ENCODE measurements around the gene BASP1.
"Not testable (repeated sequence)": the region's sequence is repeated elsewhere in the genome, so short reads cannot be mapped to it uniquely, and the experiment has no call there.

BASP1 gene

DNA sequence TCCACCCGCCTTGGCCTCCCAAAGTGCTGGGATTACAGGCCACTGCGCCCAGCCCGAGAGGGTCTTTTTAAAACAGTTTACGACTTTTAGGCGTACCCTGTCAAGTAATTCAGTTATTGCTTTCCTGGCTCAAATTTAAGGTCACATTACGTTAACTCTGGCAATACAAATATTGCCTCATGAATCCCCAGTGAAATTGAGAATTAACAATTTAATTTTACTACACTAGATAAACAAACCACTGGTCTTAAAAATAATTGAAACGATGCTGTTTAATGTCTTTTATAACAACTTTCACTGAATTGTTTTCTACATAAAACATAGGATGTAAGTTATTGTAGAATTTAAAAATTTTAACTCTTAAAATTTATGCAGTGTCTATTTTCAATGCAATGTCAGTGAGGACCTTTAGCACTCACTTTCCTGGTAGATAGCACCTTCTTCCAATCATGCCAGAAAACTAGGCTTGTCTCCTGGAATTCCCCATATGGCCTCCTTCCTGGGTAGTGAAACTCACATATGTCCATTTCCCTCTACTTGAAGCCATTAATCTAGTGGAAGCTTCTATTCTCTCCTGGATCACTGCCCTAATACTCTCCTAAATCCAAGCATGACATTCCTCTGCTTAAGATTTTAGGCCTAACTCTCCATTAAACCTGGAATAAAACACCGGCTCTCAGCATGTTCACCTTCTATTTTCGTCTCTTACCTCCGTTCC lies 13.5 kb downstream of the BASP1 start:
- Histone ChIP-seq H3K27me3 (ENCODE audit: control insufficient read depth, insufficient read depth, low read length) (no peaks in the 10 kb centered on the region), H3K4me1 (ENCODE audit: control insufficient read depth, insufficient read depth, low read length) (no peaks in the 10 kb centered on the region), H3K4me3 (ENCODE audit: low read length) (no peak overlapping the region), H3K36me3 (ENCODE audit: control insufficient read depth, insufficient read depth, low read length) (no peaks in the 10 kb centered on the region), H3K27ac (ENCODE audit: low read depth, low read length) (no peak overlapping the region), H3K9ac (ENCODE audit: low read length) (no peak overlapping the region)

DNA sequence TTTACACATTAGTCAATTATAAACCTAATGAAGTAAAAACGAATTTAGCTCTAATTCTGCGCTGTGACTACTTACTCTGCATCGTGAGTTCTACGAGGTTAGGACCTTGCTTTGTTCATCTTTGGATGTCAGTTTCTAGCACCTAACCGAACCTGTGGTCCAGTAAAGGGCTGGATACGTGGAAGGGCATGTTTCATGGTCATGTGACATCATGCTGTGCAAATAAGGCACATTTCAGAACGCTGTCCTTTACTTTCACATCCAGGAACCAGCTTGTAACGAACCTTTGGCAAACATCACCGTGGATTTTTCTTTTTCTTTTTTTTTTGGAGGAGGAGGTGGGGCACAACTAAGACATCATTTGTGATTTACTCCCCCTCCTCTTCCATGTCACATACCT lies 15.0 kb downstream of the BASP1 start:
- H3K36me3 ChIP-seq (ENCODE audit: control insufficient read depth, insufficient read depth, low read length): no peaks in the 10 kb centered on the region
- H3K9ac ChIP-seq (ENCODE audit: low read length): no peak overlapping the region

DNA sequence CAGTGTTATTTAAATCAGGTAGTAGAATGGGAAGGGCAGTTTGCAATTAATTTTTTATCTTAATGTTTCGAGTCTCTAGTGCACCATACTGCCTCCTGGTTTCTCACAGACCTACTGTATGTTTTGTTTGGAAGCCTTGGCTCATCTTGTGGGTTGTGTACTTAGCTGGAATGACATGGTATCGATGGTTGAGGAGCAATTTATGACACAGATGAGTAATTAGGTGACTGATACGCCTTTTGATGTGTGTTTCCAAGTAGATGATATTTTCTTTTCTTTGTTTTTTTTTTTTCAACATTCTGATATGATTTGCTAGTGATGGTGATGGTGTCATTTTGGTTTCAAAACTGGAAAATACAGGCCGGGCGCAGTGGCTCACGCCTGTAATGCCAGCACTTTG lies 16.1 kb downstream of the BASP1 start:
- Histone ChIP-seq H3K9ac (ENCODE audit: low read length) (no peak overlapping the region), H3K27ac (ENCODE audit: low read depth, low read length) (no peak overlapping the region), H3K27me3 (ENCODE audit: control insufficient read depth, insufficient read depth, low read length) (no peaks in the 10 kb centered on the region), H3K4me3 (ENCODE audit: low read length) (no peak overlapping the region), H3K36me3 (ENCODE audit: control insufficient read depth, insufficient read depth, low read length) (no peaks in the 10 kb centered on the region), H3K4me1 (ENCODE audit: control insufficient read depth, insufficient read depth, low read length) (no peaks in the 10 kb centered on the region)

More for the DNA sequence above, 15.0 kb downstream of the BASP1 start:
- H3K4me3 ChIP-seq (ENCODE audit: low read length): no peak overlapping the region
- H3K27me3 ChIP-seq (ENCODE audit: control insufficient read depth, insufficient read depth, low read length): no peaks in the 10 kb centered on the region
- no peak overlapping the region for H3K27ac ChIP-seq (ENCODE audit: low read depth, low read length)
- H3K4me1 ChIP-seq (ENCODE audit: control insufficient read depth, insufficient read depth, low read length): no peaks in the 10 kb centered on the region

DNA sequence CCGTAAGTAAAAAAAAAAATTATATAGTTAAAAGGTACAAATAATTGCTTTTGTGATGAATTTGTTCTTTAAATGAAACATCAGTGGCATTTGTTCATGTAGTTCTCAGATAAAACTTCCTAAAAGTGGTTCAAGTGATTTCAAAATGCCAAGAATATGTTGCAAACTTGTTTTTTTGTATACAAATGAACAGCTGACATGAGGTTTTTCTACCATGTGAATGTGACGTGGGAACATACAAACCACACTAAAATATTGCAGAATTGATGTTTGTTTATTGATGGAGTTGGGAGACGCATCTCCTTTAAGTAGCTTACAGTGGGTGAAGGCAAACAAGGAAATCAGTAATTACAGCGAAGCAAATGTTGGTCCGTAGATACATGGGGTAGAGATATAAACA lies 16.9 kb downstream of the BASP1 start:
- Histone ChIP-seq H3K4me1 (ENCODE audit: control insufficient read depth, insufficient read depth, low read length) (no peaks in the 10 kb centered on the region), H3K27ac (ENCODE audit: low read depth, low read length) (no peak overlapping the region), H3K27me3 (ENCODE audit: control insufficient read depth, insufficient read depth, low read length) (no peaks in the 10 kb centered on the region), H3K36me3 (ENCODE audit: control insufficient read depth, insufficient read depth, low read length) (no peaks in the 10 kb centered on the region), H3K4me3 (ENCODE audit: low read length) (no peak overlapping the region), H3K9ac (ENCODE audit: low read length) (no peak overlapping the region)

- no peak overlapping the region for H3K27ac ChIP-seq (ENCODE audit: low read depth, low read length)
- H3K4me3 ChIP-seq (ENCODE audit: low read length): no peak overlapping the region
- no peaks in the 10 kb centered on the region for H3K4me1 ChIP-seq (ENCODE audit: control insufficient read depth, insufficient read depth, low read length)
These were observed 18.4 kb downstream of the BASP1 start for GRCh38 chr5:17235731-17236330.

DNA sequence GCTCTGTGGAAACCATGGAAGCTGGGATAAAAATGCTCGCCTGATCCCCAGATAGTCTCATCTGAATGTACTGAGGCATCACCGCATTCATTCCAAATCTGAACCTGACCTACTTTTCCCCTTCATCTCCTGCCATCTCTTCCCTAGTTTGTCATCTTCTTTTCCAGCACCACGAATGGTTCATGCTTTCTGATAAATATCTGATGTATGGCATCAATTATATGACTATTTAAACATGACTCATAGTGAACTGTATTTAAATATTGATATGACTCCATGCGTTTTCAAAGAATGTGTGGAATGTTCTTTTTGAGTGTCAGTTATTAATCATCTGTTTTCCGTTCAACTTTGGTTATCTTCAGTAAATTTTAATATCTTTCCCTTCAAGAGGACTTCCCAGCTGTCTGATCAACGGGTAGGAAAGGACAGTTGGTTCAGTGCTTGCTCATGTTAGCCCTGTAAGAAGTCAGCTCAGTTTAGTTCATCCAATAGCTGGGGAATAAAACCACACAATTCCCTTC lies 21.1 kb downstream of the BASP1 start:
- no peak overlapping the region for H3K27ac ChIP-seq (ENCODE audit: low read depth, low read length)
- no peak overlapping the region for H3K9ac ChIP-seq (ENCODE audit: low read length)
- H3K4me3 ChIP-seq (ENCODE audit: low read length): no peak overlapping the region
- H3K36me3 ChIP-seq (ENCODE audit: control insufficient read depth, insufficient read depth, low read length): no peaks in the 10 kb centered on the region
- H3K4me1 ChIP-seq (ENCODE audit: control insufficient read depth, insufficient read depth, low read length): no peaks in the 10 kb centered on the region
- H3K27me3 ChIP-seq (ENCODE audit: control insufficient read depth, insufficient read depth, low read length): no peaks in the 10 kb centered on the region

More at GRCh38 chr5:17235731-17236330, 18.4 kb downstream of the BASP1 start:
- H3K36me3 ChIP-seq (ENCODE audit: control insufficient read depth, insufficient read depth, low read length): no peaks in the 10 kb centered on the region
- no peaks in the 10 kb centered on the region for H3K27me3 ChIP-seq (ENCODE audit: control insufficient read depth, insufficient read depth, low read length)
- H3K9ac ChIP-seq (ENCODE audit: low read length): no peak overlapping the region

GRCh38 chr5:17239953-17240352 lies 22.5 kb downstream of the BASP1 start:
- Histone ChIP-seq H3K9ac (ENCODE audit: low read length) (no peak overlapping the region), H3K36me3 (ENCODE audit: control insufficient read depth, insufficient read depth, low read length) (no peaks in the 10 kb centered on the region), H3K4me3 (ENCODE audit: low read length) (no peak overlapping the region), H3K27me3 (ENCODE audit: control insufficient read depth, insufficient read depth, low read length) (no peaks in the 10 kb centered on the region), H3K27ac (ENCODE audit: low read depth, low read length) (no peak overlapping the region), H3K4me1 (ENCODE audit: control insufficient read depth, insufficient read depth, low read length) (no peaks in the 10 kb centered on the region)

GRCh38 chr5:17240487-17240886 lies 23.1 kb downstream of the BASP1 start:
- no peaks in the 10 kb centered on the region for H3K27me3 ChIP-seq (ENCODE audit: control insufficient read depth, insufficient read depth, low read length)
- no peak overlapping the region for H3K27ac ChIP-seq (ENCODE audit: low read depth, low read length)
- no peak overlapping the region for H3K9ac ChIP-seq (ENCODE audit: low read length)
- no peaks in the 10 kb centered on the region for H3K36me3 ChIP-seq (ENCODE audit: control insufficient read depth, insufficient read depth, low read length)
- H3K4me1 ChIP-seq (ENCODE audit: control insufficient read depth, insufficient read depth, low read length): no peaks in the 10 kb centered on the region
- no peak overlapping the region for H3K4me3 ChIP-seq (ENCODE audit: low read length)

GRCh38 chr5:17241635-17242034 lies 24.2 kb downstream of the BASP1 start:
- Histone ChIP-seq H3K27me3 (ENCODE audit: control insufficient read depth, insufficient read depth, low read length) (no peaks in the 10 kb centered on the region), H3K9ac (ENCODE audit: low read length) (no peak overlapping the region), H3K36me3 (ENCODE audit: control insufficient read depth, insufficient read depth, low read length) (no peaks in the 10 kb centered on the region), H3K4me3 (ENCODE audit: low read length) (no peak overlapping the region), H3K27ac (ENCODE audit: low read depth, low read length) (no peak overlapping the region), H3K4me1 (ENCODE audit: control insufficient read depth, insufficient read depth, low read length) (no peaks in the 10 kb centered on the region)

- H3K27me3 ChIP-seq (ENCODE audit: control insufficient read depth, insufficient read depth, low read length): no peaks in the 10 kb centered on the region
- H3K9ac ChIP-seq (ENCODE audit: low read length): no peak overlapping the region
- no peak overlapping the region for H3K4me3 ChIP-seq (ENCODE audit: low read length)
- H3K27ac ChIP-seq (ENCODE audit: low read depth, low read length): no peak overlapping the region
- no peaks in the 10 kb centered on the region for H3K4me1 ChIP-seq (ENCODE audit: control insufficient read depth, insufficient read depth, low read length)
- no peaks in the 10 kb centered on the region for H3K36me3 ChIP-seq (ENCODE audit: control insufficient read depth, insufficient read depth, low read length)
These were observed 26.0 kb downstream of the BASP1 start for GRCh38 chr5:17243287-17244063.

- Histone ChIP-seq H3K4me3 (ENCODE audit: low read length) (no peak overlapping the region), H3K36me3 (ENCODE audit: control insufficient read depth, insufficient read depth, low read length) (no peaks in the 10 kb centered on the region), H3K27me3 (ENCODE audit: control insufficient read depth, insufficient read depth, low read length) (no peaks in the 10 kb centered on the region), H3K4me1 (ENCODE audit: control insufficient read depth, insufficient read depth, low read length) (no peaks in the 10 kb centered on the region), H3K27ac (ENCODE audit: low read depth, low read length) (no peak overlapping the region), H3K9ac (ENCODE audit: low read length) (no peak overlapping the region)
These were observed 31.7 kb downstream of the BASP1 start for GRCh38 chr5:17249029-17249634.

GRCh38 chr5:17249841-17250240 lies 32.4 kb downstream of the BASP1 start:
- H3K27me3 ChIP-seq (ENCODE audit: control insufficient read depth, insufficient read depth, low read length); H3K4me3 ChIP-seq (ENCODE audit: low read length); H3K27ac ChIP-seq (ENCODE audit: low read depth, low read length); H3K36me3 ChIP-seq (ENCODE audit: control insufficient read depth, insufficient read depth, low read length); H3K9ac ChIP-seq (ENCODE audit: low read length); H3K4me1 ChIP-seq (ENCODE audit: control insufficient read depth, insufficient read depth, low read length): not testable (repeated sequence)

Measured in rectal smooth muscle tissue (tissue), 1 donor.